Neuron (in vitro differentiated cells): Measurements from ENCODE around the gene GPD2.

ENCODE experiments used
- H2AFZ ChIP-seq: one replicate; pipeline ENCODE4 v1.6.1; 2013; ENCODE audit warnings: low read depth, mild to moderate bottlenecking, inconsistent platforms, low read length, moderate library complexity
- H3K27me3 ChIP-seq: one replicate; pipeline ENCODE4 v1.6.1; 2013; ENCODE audit warnings: low read length; ENCODE audit not compliant: insufficient read depth
- H3K36me3 ChIP-seq: one replicate; pipeline ENCODE4 v1.6.1; 2013; ENCODE audit warnings: low read length; ENCODE audit not compliant: insufficient read depth
- H3K4me1 ChIP-seq: one replicate; pipeline ENCODE4 v1.6.1; 2013; ENCODE audit warnings: low read length; ENCODE audit not compliant: insufficient read depth
- H3K4me3 ChIP-seq: 2 replicates; pipeline ENCODE4 v1.5.1; 2013; ENCODE audit warnings: mild to moderate bottlenecking, low read length, moderate library complexity
- H3K9me3 ChIP-seq: one replicate; pipeline ENCODE4 v1.6.1; 2013; ENCODE audit warnings: low read length

Gene GPD2

DNA sequence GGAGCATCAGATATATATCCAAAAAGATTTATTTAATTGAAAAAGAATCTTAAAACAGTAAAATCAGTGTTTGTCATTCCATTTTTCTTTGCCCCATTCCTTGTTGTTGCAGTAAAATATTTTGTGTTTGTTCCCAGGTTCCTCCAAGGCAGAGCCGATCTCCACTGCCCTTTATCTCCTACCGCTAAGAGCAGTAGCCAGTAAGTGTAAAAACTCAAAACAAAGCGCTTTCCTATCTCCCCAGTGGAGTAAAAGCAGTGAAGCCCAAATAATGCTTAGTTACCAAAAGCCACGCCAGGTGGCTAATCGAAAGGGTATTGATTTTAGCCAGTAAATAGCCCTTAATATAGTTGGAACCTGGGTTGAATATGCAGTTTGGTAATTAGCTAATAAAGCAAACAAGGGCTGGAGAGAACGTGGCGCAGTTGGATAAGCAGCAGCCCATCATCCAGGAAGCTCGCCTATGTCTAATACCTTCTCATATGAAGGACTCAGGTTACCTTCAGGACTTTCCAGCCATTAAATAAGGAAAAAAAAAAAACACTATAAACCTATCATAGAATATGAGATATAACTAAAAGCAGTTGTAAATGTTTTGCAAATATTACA is 12.4 kb upstream of the GPD2 start:
- H3K9me3 ChIP-seq: no peaks in the 10 kb centered on the region
- H3K4me1 ChIP-seq: no peaks in the 10 kb centered on the region
- no peak overlapping the region for H3K4me3 ChIP-seq
- H2AFZ ChIP-seq: no peak overlapping the region
- H3K36me3 ChIP-seq: no peaks in the 10 kb centered on the region
- H3K27me3 ChIP-seq: peaks cover 2% of the 10 kb centered on the region

- Histone ChIP-seq H3K9me3 (no peaks in the 10 kb centered on the region), H3K36me3 (no peaks in the 10 kb centered on the region), H3K4me1 (no peaks in the 10 kb centered on the region), H2AFZ (peak overlapping the region; percentile 46), H3K27me3 (peaks cover 2% of the 10 kb centered on the region), H3K4me3 (no peak overlapping the region)
Measured at GRCh38 chr2:156427074-156427473, 9.1 kb upstream of the GPD2 start.

DNA sequence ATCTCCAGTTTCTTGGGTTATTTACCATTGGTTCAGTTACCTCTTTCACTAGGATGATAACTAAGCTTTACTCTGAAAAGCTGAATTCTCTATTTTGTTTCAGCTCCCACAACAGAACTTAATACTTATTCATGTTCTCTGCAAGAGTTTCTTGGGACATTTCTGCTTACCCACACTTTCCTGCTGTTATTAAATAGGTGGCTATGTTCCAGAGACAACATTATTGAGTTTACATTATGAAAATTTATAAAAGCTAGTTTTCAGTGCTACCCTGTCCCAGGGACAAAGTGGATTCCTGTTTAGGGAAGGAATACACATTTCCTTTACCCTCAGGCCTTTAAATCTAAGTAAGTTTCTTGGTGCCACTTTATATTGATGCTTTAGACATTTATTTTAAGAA is 7.0 kb upstream of the GPD2 start:
- Histone ChIP-seq H3K9me3 (no peaks in the 10 kb centered on the region), H3K27me3 (peaks cover 2% of the 10 kb centered on the region), H3K4me3 (no peak overlapping the region), H3K36me3 (no peaks in the 10 kb centered on the region), H3K4me1 (no peaks in the 10 kb centered on the region), H2AFZ (no peak overlapping the region)

GRCh38 chr2:156430236-156430979 is 5.8 kb upstream of the GPD2 start:
- Histone ChIP-seq H3K36me3 (no peaks in the 10 kb centered on the region), H2AFZ (no peak overlapping the region), H3K27me3 (peaks cover 2% of the 10 kb centered on the region), H3K4me3 (no peak overlapping the region), H3K9me3 (no peaks in the 10 kb centered on the region), H3K4me1 (no peaks in the 10 kb centered on the region)

GRCh38 chr2:156430980-156431358 is 5.2 kb upstream of the GPD2 start:
- Histone ChIP-seq H3K9me3 (no peaks in the 10 kb centered on the region), H3K4me1 (no peaks in the 10 kb centered on the region), H3K36me3 (no peaks in the 10 kb centered on the region), H3K27me3 (peaks cover 2% of the 10 kb centered on the region), H2AFZ (no peak overlapping the region), H3K4me3 (no peak overlapping the region)

DNA sequence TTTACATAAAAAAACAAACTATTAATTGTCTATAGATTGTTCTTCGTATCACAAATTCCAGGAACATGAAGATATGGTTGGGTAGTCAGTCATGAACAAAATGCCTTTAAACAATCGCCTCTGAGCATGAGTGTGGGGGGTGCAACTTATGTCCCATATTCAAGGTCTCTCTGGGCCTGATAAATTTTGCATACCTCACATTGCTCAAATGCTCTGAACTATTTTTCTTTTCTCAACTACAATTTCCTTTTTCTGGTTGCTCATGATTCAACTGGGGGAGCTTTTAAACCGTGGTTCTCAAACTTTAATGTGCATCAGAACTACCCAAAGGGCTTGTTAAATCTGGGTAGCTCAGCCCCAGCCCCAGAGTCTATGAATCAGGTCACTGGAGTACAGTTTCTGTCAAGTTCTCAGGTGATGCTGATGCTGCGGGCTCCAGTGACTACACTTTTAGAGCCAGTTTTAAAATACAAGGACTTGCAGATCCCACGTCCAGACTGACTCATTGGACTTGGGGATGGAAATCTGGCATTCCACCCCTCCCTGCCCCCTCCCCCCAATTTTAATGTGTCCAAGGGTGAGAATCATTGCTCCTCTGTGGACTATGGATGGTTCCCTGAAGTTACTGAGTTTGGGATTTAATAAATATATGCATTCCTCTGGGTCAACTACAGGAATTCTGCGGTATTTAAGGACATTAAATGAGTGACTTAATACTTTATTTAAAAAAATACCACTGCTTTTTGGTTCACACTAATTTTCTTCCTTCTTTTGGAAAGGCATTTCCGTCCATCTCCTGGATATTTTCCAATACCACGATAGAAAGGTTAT is 1.5 kb upstream of the GPD2 start:
- no peaks in the 10 kb centered on the region for H3K36me3 ChIP-seq
- no peak overlapping the region for H3K4me3 ChIP-seq
- H3K9me3 ChIP-seq: no peaks in the 10 kb centered on the region
- no peaks in the 10 kb centered on the region for H3K27me3 ChIP-seq
- no peak overlapping the region for H2AFZ ChIP-seq
- H3K4me1 ChIP-seq: no peaks in the 10 kb centered on the region

- Histone ChIP-seq H3K36me3 (no peaks in the 10 kb centered on the region), H2AFZ (peak overlapping the region; percentile 51), H3K4me3 (peak overlapping the region; percentile 45), H3K9me3 (no peaks in the 10 kb centered on the region), H3K4me1 (no peaks in the 10 kb centered on the region), H3K27me3 (no peaks in the 10 kb centered on the region)
Measured at GRCh38 chr2:156435396-156435717, 822 bp upstream of the GPD2 start.

DNA sequence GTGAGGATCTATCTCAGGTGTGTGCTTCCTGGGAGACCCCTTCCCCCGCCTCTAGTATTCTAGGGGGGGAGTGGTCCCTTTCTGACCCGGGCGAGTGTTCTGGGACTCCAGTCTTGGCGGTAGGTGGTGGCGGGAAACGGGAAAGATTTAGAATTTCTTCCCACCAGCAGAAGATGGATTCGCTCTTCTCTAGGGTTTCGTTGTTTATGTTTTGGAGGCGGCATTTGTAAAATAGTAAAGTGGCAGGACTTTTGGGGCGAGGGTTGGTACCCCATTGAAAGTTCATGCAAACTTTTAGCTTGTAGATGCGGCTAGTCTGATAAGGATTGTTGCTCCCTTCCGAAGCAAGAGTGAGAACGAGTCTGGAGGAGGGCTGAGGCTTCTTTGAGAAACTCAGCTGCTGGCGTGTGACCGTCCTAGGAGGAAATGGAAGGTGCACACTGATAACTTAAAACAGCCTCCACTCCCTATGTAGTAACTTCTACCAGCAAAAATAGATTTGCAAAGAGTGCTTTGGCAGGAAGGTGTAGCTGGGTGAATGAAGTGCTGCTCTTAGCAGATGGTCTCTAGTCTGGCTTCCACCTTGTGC is 412 bp downstream of the GPD2 start:
- Histone ChIP-seq H2AFZ (peak overlapping the region; percentile 51), H3K4me1 (no peaks in the 10 kb centered on the region), H3K27me3 (no peaks in the 10 kb centered on the region), H3K36me3 (no peaks in the 10 kb centered on the region), H3K9me3 (no peaks in the 10 kb centered on the region), H3K4me3 (peak overlapping the region; percentile 45)

GRCh38 chr2:156437272-156437930 is 1.2 kb downstream of the GPD2 start:
- no peak overlapping the region for H2AFZ ChIP-seq
- no peak overlapping the region for H3K4me3 ChIP-seq
- H3K27me3 ChIP-seq: no peaks in the 10 kb centered on the region
- no peaks in the 10 kb centered on the region for H3K4me1 ChIP-seq
- no peaks in the 10 kb centered on the region for H3K9me3 ChIP-seq
- H3K36me3 ChIP-seq: no peaks in the 10 kb centered on the region

DNA sequence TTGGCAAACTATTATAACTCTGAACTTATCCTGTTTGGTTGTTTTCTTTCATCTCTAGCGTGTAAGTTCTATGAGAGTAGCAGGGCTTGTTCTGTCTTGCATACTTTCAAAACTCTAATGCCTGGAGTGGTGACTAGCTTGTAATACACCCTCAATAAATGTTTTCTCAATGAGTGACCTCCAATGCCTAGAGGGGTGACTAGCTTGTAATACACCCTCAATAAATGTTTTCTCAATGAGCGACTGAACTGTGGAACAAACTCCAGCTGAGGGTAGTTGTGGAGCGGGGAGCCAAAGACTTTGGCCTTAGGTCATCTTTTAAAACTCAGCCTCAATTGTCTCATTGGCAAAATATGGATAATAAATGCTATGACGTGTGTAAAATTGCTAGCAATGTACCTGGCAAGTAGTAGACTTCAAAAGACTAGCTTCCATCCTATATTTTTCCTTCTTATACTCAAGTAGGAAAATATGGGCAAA is 1.8 kb downstream of the GPD2 start:
- no peak overlapping the region for H2AFZ ChIP-seq
- H3K36me3 ChIP-seq: no peaks in the 10 kb centered on the region
- no peaks in the 10 kb centered on the region for H3K9me3 ChIP-seq
- no peaks in the 10 kb centered on the region for H3K4me1 ChIP-seq
- H3K4me3 ChIP-seq: no peak overlapping the region
- no peaks in the 10 kb centered on the region for H3K27me3 ChIP-seq

DNA sequence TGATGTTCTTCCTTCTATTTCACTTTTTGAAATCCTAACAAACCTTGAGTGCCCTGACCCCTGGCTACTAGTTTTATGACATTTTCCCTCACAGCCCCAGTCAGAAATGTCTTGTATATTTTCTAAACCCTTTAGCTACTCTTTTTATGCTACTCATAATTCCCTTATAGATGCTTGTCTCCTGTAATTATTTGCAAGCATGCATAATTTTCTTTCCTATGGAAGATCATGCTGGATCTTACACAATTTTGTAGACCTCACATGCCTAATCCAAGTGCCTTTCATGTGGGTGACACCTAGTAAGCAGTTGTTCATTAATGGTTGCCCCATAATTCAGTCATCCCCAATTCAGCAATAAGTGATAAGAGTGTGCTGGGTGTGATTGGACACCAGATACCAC is 6.9 kb downstream of the GPD2 start:
- no peak overlapping the region for H2AFZ ChIP-seq
- H3K4me1 ChIP-seq: no peaks in the 10 kb centered on the region
- H3K36me3 ChIP-seq: no peaks in the 10 kb centered on the region
- no peaks in the 10 kb centered on the region for H3K27me3 ChIP-seq
- H3K9me3 ChIP-seq: no peaks in the 10 kb centered on the region
- no peak overlapping the region for H3K4me3 ChIP-seq

- Histone ChIP-seq H3K4me3 (no peak overlapping the region), H3K27me3 (no peaks in the 10 kb centered on the region), H3K9me3 (no peaks in the 10 kb centered on the region), H2AFZ (no peak overlapping the region), H3K36me3 (no peaks in the 10 kb centered on the region), H3K4me1 (no peaks in the 10 kb centered on the region)
Measured at GRCh38 chr2:156445296-156446220, 9.4 kb downstream of the GPD2 start.
